MM.1S (cell line): ENCODE measurements around the gene C19orf53.

Source experiments
- EZH2 ChIP-seq: fragments of 300-600 bp; sonication (generic); optimal IDR thresholded peaks from 2 replicates; pipeline ENCODE3; 2017; ENCODE audit warnings: low read depth, mild to moderate bottlenecking, antibody characterized with exemption, low read length, mixed read lengths
- EZH2phosphoT487 ChIP-seq: fragments of 300-600 bp; sonication (generic); IDR thresholded peaks from 2 replicates; pipeline ENCODE4 v1.6.1; 2018; ENCODE audit warnings: antibody characterized with exemption, low read length
- TF ChIP-seq, protein P1 (sequence below): fragments of 300-600 bp; sonication (generic); IDR thresholded peaks from 2 replicates; pipeline ENCODE4 v1.5.1; 2016; ENCODE audit warnings: antibody characterized with exemption, low read length, mixed read lengths

DNA sequence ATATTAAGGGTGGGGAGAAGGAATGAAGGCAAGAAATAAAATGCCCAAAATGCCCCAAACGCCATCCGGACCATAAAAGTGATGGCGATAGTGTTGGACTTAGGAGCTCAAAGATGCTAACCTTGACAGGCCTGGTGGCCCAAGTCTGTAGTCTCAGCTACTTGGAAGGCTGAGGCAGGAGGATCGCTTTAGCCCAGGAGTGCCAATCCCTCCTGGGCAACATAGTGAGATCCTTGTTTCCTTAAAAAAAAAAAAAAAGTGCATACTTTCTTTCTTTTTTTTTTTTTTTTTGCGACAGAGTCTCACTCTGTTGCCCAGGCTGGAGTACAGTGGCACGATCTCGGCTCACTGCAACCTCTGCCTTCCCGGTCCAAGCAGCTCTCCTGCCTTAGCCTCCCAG, 41.9 kb upstream of the C19orf53 start:
- TF ChIP-seq, protein P1, sequence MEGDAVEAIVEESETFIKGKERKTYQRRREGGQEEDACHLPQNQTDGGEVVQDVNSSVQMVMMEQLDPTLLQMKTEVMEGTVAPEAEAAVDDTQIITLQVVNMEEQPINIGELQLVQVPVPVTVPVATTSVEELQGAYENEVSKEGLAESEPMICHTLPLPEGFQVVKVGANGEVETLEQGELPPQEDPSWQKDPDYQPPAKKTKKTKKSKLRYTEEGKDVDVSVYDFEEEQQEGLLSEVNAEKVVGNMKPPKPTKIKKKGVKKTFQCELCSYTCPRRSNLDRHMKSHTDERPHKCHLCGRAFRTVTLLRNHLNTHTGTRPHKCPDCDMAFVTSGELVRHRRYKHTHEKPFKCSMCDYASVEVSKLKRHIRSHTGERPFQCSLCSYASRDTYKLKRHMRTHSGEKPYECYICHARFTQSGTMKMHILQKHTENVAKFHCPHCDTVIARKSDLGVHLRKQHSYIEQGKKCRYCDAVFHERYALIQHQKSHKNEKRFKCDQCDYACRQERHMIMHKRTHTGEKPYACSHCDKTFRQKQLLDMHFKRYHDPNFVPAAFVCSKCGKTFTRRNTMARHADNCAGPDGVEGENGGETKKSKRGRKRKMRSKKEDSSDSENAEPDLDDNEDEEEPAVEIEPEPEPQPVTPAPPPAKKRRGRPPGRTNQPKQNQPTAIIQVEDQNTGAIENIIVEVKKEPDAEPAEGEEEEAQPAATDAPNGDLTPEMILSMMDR = no peak
- TF ChIP-seq EZH2 (no peak), EZH2phosphoT487 (no peak)
